HG03457 (cell line): ENCODE data around the gene RNF181.
"Not testable (repeated sequence)": the region's sequence is repeated elsewhere in the genome, so short reads cannot be mapped to it uniquely, and the experiment has no call there.

ENCODE experiments used
- ATAC-seq: cut with Tn5 transposase; IDR thresholded peaks from one replicate; pipeline ENCODE4 v1.9.1; 2021; ENCODE audit warnings: moderate number of reproducible peaks; ENCODE audit not compliant: unreplicated experiment

The RNF181 gene

DNA sequence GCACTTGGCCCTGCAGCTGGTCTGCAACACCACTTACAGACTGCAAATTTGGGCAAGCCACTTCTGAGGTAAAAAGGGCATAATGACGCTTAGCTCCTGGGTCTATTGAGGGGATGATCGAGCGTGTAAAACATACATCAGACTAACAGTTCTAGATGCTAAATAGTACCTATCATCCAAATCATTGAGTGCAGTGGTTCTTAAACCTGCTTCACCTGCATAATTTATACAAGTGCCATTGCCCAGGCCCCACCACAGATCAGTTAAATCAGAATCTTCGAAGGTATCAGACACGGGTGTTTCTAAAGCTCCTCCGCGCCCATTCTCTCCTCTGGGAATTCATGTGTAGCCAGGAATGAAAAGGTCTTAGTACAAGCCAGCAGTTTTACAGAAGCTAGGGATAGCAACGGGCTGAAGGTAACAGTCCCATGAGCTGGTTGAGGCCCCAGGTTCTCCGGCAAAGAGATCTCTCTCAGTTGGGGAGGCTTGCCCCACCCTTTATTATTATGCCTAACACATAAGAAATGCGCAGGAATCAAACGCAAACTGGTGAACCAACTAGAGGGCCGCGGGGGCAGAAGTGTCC, 737 bp upstream of the RNF181 start:
- ATAC-seq: peak; percentile 4

- no peak for ATAC-seq
Measured at GRCh38 chr2:85596026-85596333, 435 bp downstream of the RNF181 start.

GRCh38 chr2:85596486-85597143, 1.1 kb downstream of the RNF181 start:
- ATAC-seq: no peak

- no peak for ATAC-seq
Measured at GRCh38 chr2:85597241-85597640, 1.7 kb downstream of the RNF181 start.

DNA sequence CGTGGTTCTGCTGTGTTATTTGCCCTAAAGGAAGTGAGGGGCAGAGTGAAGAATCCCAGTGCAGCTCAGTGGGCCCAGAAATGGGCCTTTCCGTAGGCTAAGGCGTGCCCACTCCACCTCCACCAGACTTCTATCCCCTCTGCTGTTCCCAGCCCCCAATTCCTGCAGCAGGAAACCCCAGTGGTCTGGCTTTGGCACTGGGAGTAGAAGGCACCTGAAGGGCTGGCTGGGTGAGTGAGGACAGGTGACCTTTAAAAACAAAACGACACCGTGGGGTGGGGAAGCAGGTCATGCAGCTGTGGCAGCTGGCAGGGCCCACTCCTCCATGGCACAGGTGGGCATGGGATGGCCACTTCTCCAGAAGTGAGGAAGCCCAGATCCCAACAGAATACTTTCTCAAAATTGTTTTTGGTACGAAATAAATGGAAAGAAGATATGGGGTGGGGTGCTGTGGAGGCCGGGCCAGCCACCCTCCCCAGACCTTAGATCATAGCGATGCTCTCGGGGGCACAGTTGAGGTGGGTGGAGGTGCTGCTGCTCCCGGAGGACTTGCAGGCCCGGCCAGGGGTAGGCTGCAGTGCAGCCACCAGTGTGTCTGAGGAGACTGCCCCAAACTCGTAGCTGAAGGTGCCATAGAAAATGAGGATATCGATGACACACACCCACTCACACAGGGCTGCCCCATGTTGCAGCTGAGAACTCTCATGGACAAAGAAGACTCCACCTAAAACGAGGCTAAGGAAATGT, 3.2 kb downstream of the RNF181 start:
- ATAC-seq: no peak

DNA sequence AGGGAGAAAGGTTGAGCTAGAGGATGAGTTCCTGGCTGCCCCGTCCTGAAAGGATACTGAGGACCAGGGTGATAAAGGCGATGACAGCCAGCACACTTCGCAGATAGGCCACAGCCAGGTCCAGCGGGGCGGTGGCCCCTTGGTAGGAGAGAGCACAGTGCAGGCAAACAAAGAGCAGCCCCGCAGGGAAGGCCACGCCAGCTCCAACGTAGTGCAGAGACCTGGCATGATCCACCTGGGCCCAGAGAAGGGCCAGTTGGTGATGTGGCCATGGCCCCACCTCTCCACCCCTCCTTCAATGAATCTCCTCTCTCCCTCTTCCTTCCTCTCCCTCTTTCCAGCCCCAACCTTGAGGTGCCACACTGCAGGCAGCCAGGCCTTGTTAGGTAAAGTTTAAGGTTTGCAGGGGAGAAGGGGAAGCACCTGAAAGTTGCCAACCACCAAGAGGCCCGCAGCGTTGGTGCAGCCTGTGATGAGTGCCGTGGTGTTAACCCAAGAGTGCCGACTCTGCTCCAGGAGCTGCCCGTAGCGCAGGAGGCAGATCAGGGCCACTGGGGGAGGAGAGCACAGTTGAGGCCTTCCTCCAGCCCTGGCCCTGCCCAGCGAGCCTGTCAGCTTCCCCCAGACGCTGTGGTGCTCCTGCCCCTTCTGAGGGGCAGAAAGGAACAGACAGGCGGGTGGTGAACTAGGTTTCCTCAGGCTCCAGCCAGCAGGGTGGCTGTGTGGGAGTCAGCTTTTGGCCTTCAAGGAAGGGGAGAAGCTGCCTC, 4.1 kb downstream of the RNF181 start:
- ATAC-seq: no peak

GRCh38 chr2:85600235-85600575, 4.7 kb downstream of the RNF181 start:
- ATAC-seq: no peak

GRCh38 chr2:85600951-85601770, 5.6 kb downstream of the RNF181 start:
- no peak for ATAC-seq

DNA sequence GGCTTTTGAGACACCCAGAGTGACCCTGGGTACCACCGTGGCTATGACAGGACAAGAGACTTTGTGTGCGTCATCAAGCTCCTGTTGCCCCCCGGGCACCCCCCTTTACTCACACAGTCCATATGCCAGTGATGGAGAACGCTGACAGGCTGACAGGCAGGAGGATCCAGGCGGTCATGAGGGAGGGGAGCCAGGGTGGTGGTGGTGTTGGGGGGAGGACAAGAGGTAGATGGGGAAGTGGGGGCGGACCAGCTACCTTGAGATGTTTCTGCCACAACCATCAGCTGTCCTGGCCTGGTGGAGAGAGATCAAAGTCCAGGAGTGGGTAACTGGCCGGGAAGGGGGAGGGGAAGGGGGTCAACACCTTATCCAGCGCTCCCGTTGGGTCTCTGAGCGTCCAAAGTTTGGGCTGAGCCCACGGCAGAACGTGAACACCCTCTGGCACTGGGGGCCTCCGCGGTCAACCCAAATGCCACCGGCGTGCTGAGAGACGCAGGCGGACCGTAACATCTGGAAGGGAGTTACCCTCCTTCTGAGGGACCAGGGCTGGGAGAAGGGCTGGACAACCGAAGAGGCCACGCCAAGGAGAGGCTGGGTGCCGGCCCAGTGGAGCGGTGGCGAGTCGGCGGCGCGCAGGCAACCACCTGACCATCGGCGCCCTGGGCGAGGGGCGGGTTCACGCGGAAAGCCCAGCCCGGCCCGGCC, 6.4 kb downstream of the RNF181 start:
- ATAC-seq: peak; percentile 12

DNA sequence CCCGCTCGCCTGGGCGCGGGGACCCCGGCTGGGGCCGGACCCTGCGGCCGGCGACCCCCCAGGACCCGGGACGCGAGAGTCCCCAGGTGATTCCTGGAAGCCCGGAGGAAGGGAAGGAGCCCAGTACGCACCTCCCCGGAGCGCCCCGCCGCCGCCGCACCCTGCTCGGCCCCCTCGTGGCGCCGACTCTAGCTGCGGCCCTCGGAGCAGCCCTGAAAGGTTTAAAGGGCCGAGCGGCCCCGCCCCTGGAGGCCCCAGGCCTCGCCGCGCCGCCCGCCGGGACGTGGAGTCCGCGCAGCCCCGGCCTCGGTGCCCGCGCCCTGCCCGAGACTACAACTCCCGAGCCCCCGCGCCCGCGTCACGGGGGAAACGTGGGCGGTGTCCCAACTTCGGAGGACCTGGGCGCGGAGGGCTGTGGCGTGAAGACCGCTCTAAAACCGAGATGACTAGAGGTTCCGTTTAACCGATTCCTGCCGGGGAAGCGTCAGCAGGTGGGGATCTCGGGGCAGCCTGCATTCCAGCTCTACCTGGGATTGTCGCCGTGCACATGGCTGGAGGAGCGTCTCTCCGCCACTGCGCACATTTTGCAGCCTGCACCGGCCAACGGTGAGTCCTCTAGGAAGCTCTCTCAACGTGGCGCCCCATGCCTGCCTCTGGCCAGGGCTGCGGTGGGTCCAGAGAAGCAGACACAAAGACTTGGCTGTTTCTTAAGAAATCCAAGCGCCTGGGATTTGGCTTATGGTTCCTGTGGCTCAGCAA, 7.1 kb downstream of the RNF181 start, which contains the start of gene TMEM150A:
TSS of gene TMEM150A (minus strand) at position 223 of the 759 bp plus-strand sequence. CDS start 750 bp downstream, outside the sequence.
- ATAC-seq: peak; percentile 87

DNA sequence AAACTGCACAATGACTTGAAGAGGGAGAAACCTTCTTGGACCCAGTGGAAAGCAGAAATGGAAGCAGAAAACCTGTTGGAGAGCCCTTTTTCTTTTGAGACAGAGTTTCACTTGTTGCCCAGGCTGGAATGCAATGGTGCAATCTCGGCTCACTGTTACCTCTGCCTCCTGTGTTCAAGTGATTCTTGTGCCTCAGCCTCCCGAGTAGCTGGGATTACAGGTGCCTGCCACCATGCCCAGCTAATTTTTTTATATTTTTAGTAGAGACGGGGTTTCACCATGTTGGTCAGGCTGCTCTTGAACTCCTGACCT, 8.5 kb downstream of the RNF181 start:
- ATAC-seq: not testable (repeated sequence)

DNA sequence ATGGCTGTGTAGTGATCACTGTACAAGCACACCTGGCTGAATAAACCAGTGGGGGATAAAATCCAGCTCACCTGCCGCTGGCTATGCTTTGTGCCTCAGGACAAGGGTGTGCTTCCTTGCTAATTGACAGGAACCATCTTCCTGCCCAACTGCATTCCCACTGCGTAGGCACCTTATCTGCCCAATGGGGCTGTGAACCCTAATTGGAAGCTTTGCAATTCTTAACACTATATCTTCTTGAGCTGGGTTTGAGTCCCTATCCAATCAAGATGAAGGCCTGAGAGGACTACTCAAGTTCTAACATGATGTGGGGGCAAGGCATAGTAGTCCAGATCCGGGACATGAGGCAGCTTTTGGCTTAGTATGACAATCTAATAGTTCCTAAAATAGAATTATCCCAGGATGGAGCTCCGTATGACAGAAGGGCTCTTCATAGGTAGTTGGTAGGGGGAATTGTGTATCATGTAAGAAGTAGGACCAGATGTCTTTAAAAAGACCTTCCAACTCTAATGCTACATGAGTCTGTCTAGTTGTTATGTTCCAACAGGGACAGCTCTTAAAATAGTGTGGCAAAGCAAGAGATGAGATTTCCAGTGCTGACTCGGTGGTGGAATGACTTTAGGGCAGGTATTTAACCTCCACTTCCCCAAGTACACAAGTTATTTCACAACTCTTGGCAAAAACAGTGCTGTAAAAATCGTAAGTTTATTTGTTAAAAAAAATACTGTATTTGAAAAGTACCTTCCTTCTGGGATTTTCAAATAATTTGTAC, 9.2 kb downstream of the RNF181 start:
- no peak for ATAC-seq

DNA sequence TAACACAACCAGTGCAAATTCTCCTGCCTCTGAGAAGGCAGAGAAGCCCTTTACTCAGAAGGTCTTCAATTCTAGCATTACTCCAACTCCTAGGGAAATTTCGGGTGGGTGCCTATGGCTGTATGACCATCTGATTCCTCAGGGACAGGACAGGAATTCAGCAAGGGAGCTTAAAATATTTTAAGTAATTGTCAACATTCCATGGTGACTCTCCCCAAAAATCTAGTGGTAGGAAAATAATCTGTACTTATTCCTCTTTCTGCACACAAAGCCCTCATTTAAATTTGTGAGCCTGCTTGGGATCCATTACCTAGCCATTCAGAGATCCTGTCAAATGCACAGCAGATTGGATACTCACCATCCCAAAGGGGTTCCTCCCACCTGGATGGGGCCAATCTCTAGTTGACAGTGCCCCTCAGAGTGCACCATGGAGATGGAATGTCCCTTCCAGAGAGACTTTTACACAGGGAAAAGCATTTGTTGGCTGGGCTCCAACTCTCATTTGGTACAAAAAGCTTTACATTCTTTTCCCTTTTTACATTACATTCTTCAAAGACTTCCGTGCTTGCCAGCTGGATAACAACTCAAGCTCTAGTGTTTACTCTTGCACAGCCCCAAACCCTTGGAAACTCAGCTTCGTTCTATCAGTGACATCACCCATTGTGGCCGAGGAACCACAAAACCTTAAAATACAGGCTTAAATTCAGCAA, 10.0 kb downstream of the RNF181 start:
- ATAC-seq: no peak

GRCh38 chr2:85606116-85606455, 10.5 kb downstream of the RNF181 start:
- no peak for ATAC-seq

DNA sequence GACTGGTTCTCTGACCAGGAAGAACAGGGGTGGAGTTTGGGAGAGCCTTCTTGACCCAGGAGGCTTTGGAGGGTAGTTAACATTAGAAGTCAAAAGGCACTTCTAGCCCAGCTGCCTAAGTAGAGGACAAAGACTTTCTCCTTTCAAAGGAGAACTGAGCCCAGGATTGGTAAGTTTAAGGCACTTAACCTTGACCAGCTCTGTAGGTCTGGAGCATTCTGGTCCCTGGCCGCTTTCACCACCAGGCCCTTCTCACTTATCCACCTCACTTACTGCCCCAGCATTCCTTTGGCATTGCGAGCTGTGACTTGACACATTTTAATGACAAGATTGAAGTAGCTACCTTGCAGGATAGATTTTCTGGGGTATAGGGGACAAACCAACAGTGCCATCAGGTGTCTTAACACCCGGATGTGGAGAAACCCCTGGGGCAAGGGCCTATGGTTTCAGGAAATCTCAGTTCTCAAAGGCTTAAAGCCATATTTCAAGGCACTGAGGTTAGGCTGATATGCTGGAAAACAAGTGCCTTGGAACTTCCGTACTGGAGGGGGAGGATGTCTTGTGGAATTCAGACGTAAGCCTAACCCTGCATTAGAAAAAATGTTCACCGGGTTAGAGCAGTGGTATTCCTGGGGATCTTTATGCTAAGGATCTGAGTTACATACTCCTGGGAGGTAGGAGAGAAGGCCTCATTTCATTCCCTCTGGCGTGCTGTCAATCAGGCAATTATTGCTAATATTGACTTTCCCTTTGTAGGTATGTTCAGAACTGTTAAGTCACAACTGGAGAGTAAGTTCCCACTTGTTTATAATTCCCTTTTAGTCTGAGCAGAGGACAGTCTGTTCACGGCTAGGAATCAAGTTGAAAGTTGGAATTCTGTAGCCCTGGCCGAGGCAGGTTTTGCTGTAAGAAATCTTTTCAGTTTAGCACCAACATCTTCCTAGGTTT, 12.0 kb downstream of the RNF181 start:
- ATAC-seq: no peak

GRCh38 chr2:85611217-85611704, 15.7 kb downstream of the RNF181 start:
- no peak for ATAC-seq
